Parathyroid adenoma (tissue), 2 donors: Measurements from ENCODE around the gene KRT82.

Experiments
- H2AFZ ChIP-seq: fragments of 300-600 bp; sonication (generic); one replicate; pipeline ENCODE4 v1.7.0; 2017; ENCODE audit warnings: antibody characterized with exemption, mild to moderate bottlenecking
- H3K27ac ChIP-seq: fragments of 300-600 bp; sonication (generic); one replicate; pipeline ENCODE4 v1.7.0; 2017
- H3K27me3 ChIP-seq: fragments of 300-600 bp; sonication (generic); one replicate; pipeline ENCODE4 v1.7.0; 2017; ENCODE audit warnings: low read length; ENCODE audit not compliant: control insufficient read depth, insufficient read depth
- H3K36me3 ChIP-seq: fragments of 300-600 bp; sonication (generic); one replicate; pipeline ENCODE4 v1.7.0; 2017; ENCODE audit warnings: low read length; ENCODE audit not compliant: control insufficient read depth, insufficient read depth
- H3K4me1 ChIP-seq: fragments of 300-600 bp; sonication (generic); one replicate; pipeline ENCODE4 v1.7.0; 2017; ENCODE audit warnings: control low read depth
- H3K4me2 ChIP-seq: fragments of 300-600 bp; sonication (generic); one replicate; pipeline ENCODE4 v1.7.0; 2017; ENCODE audit warnings: low read length
- H3K4me3 ChIP-seq: fragments of 300-600 bp; sonication (generic); one replicate; pipeline ENCODE4 v1.7.0; 2017; ENCODE audit warnings: low read depth, low read length
- H3K79me2 ChIP-seq: fragments of 300-600 bp; sonication (generic); one replicate; pipeline ENCODE4 v1.7.0; 2017; ENCODE audit warnings: control low read depth
- H3K9ac ChIP-seq: fragments of 300-600 bp; sonication (generic); one replicate; pipeline ENCODE4 v1.7.0; 2017; ENCODE audit warnings: mild to moderate bottlenecking
- H3K9me3 ChIP-seq: fragments of 300-600 bp; sonication (generic); one replicate; pipeline ENCODE4 v1.7.0; 2017; ENCODE audit warnings: low read length; ENCODE audit not compliant: control insufficient read depth
- CTCF ChIP-seq: fragments of 300-600 bp; sonication (generic); IDR thresholded peaks from one replicate; pipeline ENCODE4 v1.7.0; 2017; ENCODE audit warnings: antibody characterized with exemption, mild to moderate bottlenecking
- donor health status: primary hyperparathyroidism.

KRT82 gene

GRCh38 chr12:52439845-52440244 is 33.7 kb upstream of the KRT82 start:
- H3K27ac ChIP-seq = no peak overlapping the region
- H3K9me3 ChIP-seq = no peaks in the 10 kb centered on the region
- no peaks in the 10 kb centered on the region for H3K79me2 ChIP-seq
- H3K4me3 ChIP-seq = no peak overlapping the region
- no peaks in the 10 kb centered on the region for H3K27me3 ChIP-seq
- H3K9ac ChIP-seq = no peak overlapping the region
- no peak for TF ChIP-seq CTCF
- H3K4me2 ChIP-seq = no peak overlapping the region
- H3K4me1 ChIP-seq = no peaks in the 10 kb centered on the region
- H2AFZ ChIP-seq = no peak overlapping the region
- H3K36me3 ChIP-seq = no peaks in the 10 kb centered on the region

GRCh38 chr12:52439420-52439819 is 33.3 kb upstream of the KRT82 start:
- no peaks in the 10 kb centered on the region for H3K27me3 ChIP-seq
- no peak overlapping the region for H3K4me2 ChIP-seq
- H2AFZ ChIP-seq = no peak overlapping the region
- H3K27ac ChIP-seq = no peak overlapping the region
- no peak overlapping the region for H3K4me3 ChIP-seq
- no peaks in the 10 kb centered on the region for H3K79me2 ChIP-seq
- H3K9me3 ChIP-seq = no peaks in the 10 kb centered on the region
- TF ChIP-seq CTCF = no peak
- no peaks in the 10 kb centered on the region for H3K36me3 ChIP-seq
- no peaks in the 10 kb centered on the region for H3K4me1 ChIP-seq
- no peak overlapping the region for H3K9ac ChIP-seq

GRCh38 chr12:52438305-52439301 is 32.5 kb upstream of the KRT82 start:
- TF ChIP-seq CTCF = no peak
- Histone ChIP-seq H3K27ac (no peak overlapping the region), H3K36me3 (no peaks in the 10 kb centered on the region), H3K79me2 (no peaks in the 10 kb centered on the region), H3K4me1 (no peaks in the 10 kb centered on the region), H3K9ac (no peak overlapping the region), H3K4me3 (no peak overlapping the region), H3K9me3 (no peaks in the 10 kb centered on the region), H3K4me2 (no peak overlapping the region), H2AFZ (no peak overlapping the region), H3K27me3 (no peaks in the 10 kb centered on the region)

GRCh38 chr12:52437508-52437907 is 31.4 kb upstream of the KRT82 start:
- no peaks in the 10 kb centered on the region for H3K27me3 ChIP-seq
- no peak overlapping the region for H3K9ac ChIP-seq
- H3K9me3 ChIP-seq = no peaks in the 10 kb centered on the region
- TF ChIP-seq CTCF = no peak
- no peak overlapping the region for H2AFZ ChIP-seq
- no peak overlapping the region for H3K4me2 ChIP-seq
- no peak overlapping the region for H3K27ac ChIP-seq
- H3K4me1 ChIP-seq = no peaks in the 10 kb centered on the region
- H3K36me3 ChIP-seq = no peaks in the 10 kb centered on the region
- H3K79me2 ChIP-seq = no peaks in the 10 kb centered on the region
- no peak overlapping the region for H3K4me3 ChIP-seq
